Astrocyte (in vitro differentiated cells and primary cell): ENCODE measurements around the gene ZDHHC11. TPM values are rescaled to one million over a fixed set of nuclear protein-coding genes. Genes with fewer than 3 reads are reported as not detected.

Source experiments
- DNase-seq: peaks from one replicate; pipeline ENCODE4 v3.0.0-alpha.2; 2010; ENCODE audit warnings: low read depth
- FAIRE-seq: peaks from 2 replicates; lab custom pipeline; 2011; peaks lifted over from hg19 to GRCh38; lab: Jason Lieb, UNC
- H2AFZ ChIP-seq: 2 replicates; pipeline ENCODE4 v1.6.0; 2012; ENCODE audit warnings: low read depth, low read length, inconsistent platforms
- H3K27ac ChIP-seq: 2 replicates; pipeline ENCODE4 v1.5.1; 2011; ENCODE audit warnings: low read depth, low read length, inconsistent platforms
- H3K27me3 ChIP-seq: 2 replicates; pipeline ENCODE4 v1.6.0; 2011; ENCODE audit warnings: low read length, inconsistent platforms; ENCODE audit not compliant: insufficient read depth
- H3K36me3 ChIP-seq: 2 replicates; pipeline ENCODE4 v1.5.1; 2011; ENCODE audit warnings: low read length, inconsistent platforms; ENCODE audit not compliant: insufficient read depth
- H3K4me1 ChIP-seq: 2 replicates; pipeline ENCODE4 v1.5.1; 2011; ENCODE audit warnings: low read length, inconsistent platforms; ENCODE audit not compliant: insufficient read depth
- H3K4me2 ChIP-seq: 2 replicates; pipeline ENCODE4 v1.6.0; 2012; ENCODE audit warnings: low read length, inconsistent platforms
- H3K4me3 ChIP-seq: 2 replicates; pipeline ENCODE4 v1.5.1; 2011; ENCODE audit warnings: low read depth, mild to moderate bottlenecking, low read length, inconsistent platforms; ENCODE audit not compliant: insufficient read depth
- H3K79me2 ChIP-seq: 2 replicates; pipeline ENCODE4 v1.6.0; 2012; ENCODE audit warnings: mild to moderate bottlenecking, low read length, inconsistent platforms; ENCODE audit not compliant: insufficient read depth
- H3K9ac ChIP-seq: 2 replicates; pipeline ENCODE4 v1.6.0; 2012; ENCODE audit warnings: mild to moderate bottlenecking, low read length, inconsistent platforms
- H3K9me3 ChIP-seq: 2 replicates; pipeline ENCODE4 v1.5.1; 2012; ENCODE audit warnings: low read depth, mild to moderate bottlenecking, low read length, inconsistent platforms; ENCODE audit not compliant: insufficient read depth
- H4K20me1 ChIP-seq: 2 replicates; pipeline ENCODE4 v1.6.0; 2012; ENCODE audit warnings: low read length, inconsistent platforms; ENCODE audit not compliant: insufficient read depth
- H3K27ac Mint-ChIP-seq: one replicate; pipeline ENCODE4 v1.8.0; 2021; ENCODE audit warnings: mild to moderate bottlenecking, mixed read lengths; ENCODE audit not compliant: unreplicated experiment
- H3K27me3 Mint-ChIP-seq: one replicate; pipeline ENCODE4 v1.8.0; 2021; ENCODE audit warnings: low read depth, mixed read lengths; ENCODE audit not compliant: unreplicated experiment
- H3K36me3 Mint-ChIP-seq: one replicate; pipeline ENCODE4 v1.8.0; 2021; ENCODE audit warnings: low read depth, mixed read lengths; ENCODE audit not compliant: unreplicated experiment
- H3K4me1 Mint-ChIP-seq: one replicate; pipeline ENCODE4 v1.8.0; 2021; ENCODE audit warnings: low read depth, mixed read lengths; ENCODE audit not compliant: unreplicated experiment
- H3K4me3 Mint-ChIP-seq: one replicate; pipeline ENCODE4 v1.8.0; 2021; ENCODE audit warnings: mild to moderate bottlenecking, moderate library complexity, mixed read lengths; ENCODE audit not compliant: unreplicated experiment
- H3K9me3 Mint-ChIP-seq: one replicate; pipeline ENCODE4 v1.8.0; 2021; ENCODE audit warnings: mild to moderate bottlenecking, mixed read lengths; ENCODE audit not compliant: unreplicated experiment
- EZH2 ChIP-seq: IDR thresholded peaks from 2 replicates; pipeline ENCODE4 v1.6.1; 2012; ENCODE audit warnings: mild to moderate bottlenecking, low read length, inconsistent platforms; ENCODE audit not compliant: insufficient read depth
- total RNA-seq: library from RNA; stranded (reverse); gene quantifications from 2 replicates; pipeline ENCODE4 v1.2.1, GENCODE V29; 2021
- TF ChIP-seq, protein P1 (sequence below): IDR thresholded peaks from 2 replicates; pipeline ENCODE4 v1.5.1; 2011; ENCODE audit warnings: low read depth, mild to moderate bottlenecking, inconsistent platforms, low read length, moderate library complexity; ENCODE audit not compliant: insufficient read depth

Gene ZDHHC11
- total RNA-seq, 1 donor from 2014 or later = 15.9 TPM

DNA sequence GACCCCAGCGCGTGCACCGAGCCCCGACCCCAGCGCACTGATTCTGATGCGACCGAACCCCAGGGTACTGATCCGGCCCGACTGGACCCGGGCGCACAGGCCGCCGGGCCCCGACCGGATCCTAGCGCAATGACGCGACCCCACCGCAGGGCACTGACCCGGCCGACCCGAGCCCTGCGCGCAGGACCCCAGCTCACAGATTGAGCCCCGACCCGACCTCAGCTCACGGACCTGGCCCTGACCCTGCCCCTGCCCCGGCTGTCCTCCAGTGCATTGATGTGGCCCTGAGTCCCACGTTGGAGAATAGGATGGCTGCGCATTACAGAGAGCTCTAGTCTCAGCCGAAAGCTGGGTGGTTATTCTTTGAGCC lies 42.3 kb upstream of the ZDHHC11 start:
- Histone ChIP-seq H3K9ac (peak overlapping the region; percentile 87), H3K27me3 (no peaks in the 10 kb centered on the region), H4K20me1 (peaks cover 19% of the 10 kb centered on the region), H3K4me1 (peaks cover 23% of the 10 kb centered on the region), H3K27ac (peak overlapping the region; percentile 89), H3K9me3 (no peaks in the 10 kb centered on the region), H2AFZ (peak overlapping the region; percentile 93), H3K4me2 (peak overlapping the region; percentile 99), H3K4me3 (peak overlapping the region; percentile 82), H3K36me3 (peaks cover 20% of the 10 kb centered on the region), H3K79me2 (peaks cover 63% of the 10 kb centered on the region)
- Mint-ChIP-seq H3K4me1 (peaks cover 15% of the 10 kb centered on the region), H3K9me3 (no peaks in the 10 kb centered on the region), H3K27ac (no peak overlapping the region), H3K4me3 (peak overlapping the region; percentile 83), H3K27me3 (no peaks in the 10 kb centered on the region), H3K36me3 (peaks cover 4% of the 10 kb centered on the region)
- DNase-seq = no peak
- no peak for FAIRE-seq
- TF ChIP-seq, protein P1, sequence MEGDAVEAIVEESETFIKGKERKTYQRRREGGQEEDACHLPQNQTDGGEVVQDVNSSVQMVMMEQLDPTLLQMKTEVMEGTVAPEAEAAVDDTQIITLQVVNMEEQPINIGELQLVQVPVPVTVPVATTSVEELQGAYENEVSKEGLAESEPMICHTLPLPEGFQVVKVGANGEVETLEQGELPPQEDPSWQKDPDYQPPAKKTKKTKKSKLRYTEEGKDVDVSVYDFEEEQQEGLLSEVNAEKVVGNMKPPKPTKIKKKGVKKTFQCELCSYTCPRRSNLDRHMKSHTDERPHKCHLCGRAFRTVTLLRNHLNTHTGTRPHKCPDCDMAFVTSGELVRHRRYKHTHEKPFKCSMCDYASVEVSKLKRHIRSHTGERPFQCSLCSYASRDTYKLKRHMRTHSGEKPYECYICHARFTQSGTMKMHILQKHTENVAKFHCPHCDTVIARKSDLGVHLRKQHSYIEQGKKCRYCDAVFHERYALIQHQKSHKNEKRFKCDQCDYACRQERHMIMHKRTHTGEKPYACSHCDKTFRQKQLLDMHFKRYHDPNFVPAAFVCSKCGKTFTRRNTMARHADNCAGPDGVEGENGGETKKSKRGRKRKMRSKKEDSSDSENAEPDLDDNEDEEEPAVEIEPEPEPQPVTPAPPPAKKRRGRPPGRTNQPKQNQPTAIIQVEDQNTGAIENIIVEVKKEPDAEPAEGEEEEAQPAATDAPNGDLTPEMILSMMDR = no peak
- no peak for TF ChIP-seq EZH2

DNA sequence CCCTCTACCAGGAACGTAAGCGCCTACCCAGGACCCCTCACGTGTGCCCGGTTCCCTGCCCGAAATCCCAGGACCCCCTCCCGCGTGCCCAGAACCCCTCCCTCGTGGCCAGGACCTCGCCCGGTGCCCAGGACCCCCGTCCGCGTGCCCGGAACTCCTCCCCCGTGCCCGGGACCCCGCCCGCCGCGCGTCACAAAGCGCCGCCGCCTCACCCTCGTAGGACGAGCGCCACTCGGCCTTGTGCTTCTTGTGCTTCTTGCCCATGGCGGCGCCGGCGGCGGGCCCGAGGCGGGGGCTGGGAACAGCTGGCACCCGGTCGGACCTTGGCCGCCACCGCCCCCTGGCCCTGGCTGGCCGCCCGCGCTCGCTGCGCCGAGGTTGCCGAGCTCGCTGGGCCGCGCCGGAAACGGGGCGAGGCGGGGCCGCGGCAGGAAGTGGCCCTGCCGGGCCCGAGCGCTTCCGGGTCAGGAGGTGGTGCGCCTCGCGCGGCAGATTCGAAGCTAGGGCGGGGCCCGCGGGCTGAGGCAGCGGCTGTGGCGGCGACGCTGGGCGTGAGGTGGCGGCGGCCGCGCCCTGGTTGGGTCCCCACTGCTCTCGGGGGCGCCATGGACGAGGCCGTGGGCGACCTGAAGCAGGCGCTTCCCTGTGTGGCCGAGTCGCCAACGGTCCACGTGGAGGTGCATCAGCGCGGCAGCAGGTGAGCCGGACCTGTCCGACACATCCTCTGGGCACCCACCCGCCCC lies 41.8 kb upstream of the ZDHHC11 start, which contains the start of the genes BRD9 and TRIP13:
BRD9 (minus strand) TSS at position 408 of the 743 bp plus-strand sequence; CDS start at position 264, 144 bp downstream.
TRIP13 (plus strand) TSS at position 491 of the 743 bp plus-strand sequence; CDS start at position 606, 115 bp downstream.
- peak within 1 kb of the TSS; percentile 89 for H3K27ac ChIP-seq
- no peaks in the 10 kb centered on the region for H3K9me3 ChIP-seq
- FAIRE-seq (no peak), DNase-seq (peak; percentile 52)
- Mint-ChIP-seq H3K36me3 (peaks cover 4% of the 10 kb centered on the region), H3K9me3 (no peaks in the 10 kb centered on the region), H3K27me3 (no peaks in the 10 kb centered on the region), H3K4me3 (peak within 1 kb of the TSS; percentile 95), H3K4me1 (peaks cover 15% of the 10 kb centered on the region), H3K27ac (peak within 1 kb of the TSS; percentile 93)
- H3K27me3 ChIP-seq = no peaks in the 10 kb centered on the region
- H4K20me1 ChIP-seq = peaks cover 22% of the 10 kb centered on the region
- H3K36me3 ChIP-seq = peaks cover 22% of the 10 kb centered on the region
- H3K9ac ChIP-seq = peak within 1 kb of the TSS; percentile 87
- peaks cover 23% of the 10 kb centered on the region for H3K4me1 ChIP-seq
- peak within 1 kb of the TSS; percentile 99 for H3K4me2 ChIP-seq
- H3K4me3 ChIP-seq = peak within 1 kb of the TSS; percentile 82
- H3K79me2 ChIP-seq = peaks cover 63% of the 10 kb centered on the region
- H2AFZ ChIP-seq = peak within 1 kb of the TSS; percentile 93
- TF ChIP-seq EZH2 = no peak
- TF ChIP-seq, protein P1 = no peak
